ENCODE measurements around the gene IL11RA. TPM values are rescaled to one million over a fixed set of nuclear protein-coding genes. Genes with fewer than 3 reads are reported as not detected.
A peak's percentile ranks its signal among the peaks of the same experiment; 100 is the strongest.
"Not testable (repeated sequence)": the region's sequence is repeated elsewhere in the genome, so short reads cannot be mapped to it uniquely, and the experiment has no call there.

The IL11RA gene
- total RNA-seq, 1 donor from 2014 or later = 61.4 TPM

DNA sequence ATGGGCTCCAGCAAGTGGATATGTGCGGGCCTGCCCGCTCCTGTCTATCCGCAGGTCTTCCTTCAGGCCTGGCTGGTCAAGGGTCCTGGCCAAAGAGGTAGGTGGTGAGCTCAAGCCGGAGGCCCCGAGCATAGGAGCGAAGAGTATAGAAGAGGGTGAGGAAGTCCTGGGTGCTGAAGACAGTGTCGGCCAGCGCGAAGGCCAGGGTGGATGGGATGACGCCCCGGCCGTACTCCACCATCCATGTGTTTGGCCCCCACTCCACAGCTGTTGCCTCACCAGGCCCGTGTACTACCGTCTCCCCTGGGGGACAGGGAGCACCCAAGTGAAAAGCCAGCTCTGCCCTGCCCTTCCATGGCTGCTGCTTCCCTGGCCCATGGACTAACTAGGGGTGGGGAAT is 16.4 kb upstream of the IL11RA start:
- no peak for DNase-seq (ENCODE audit: low spot score)
- no peaks in the 10 kb centered on the region for H3K9me3 Mint-ChIP-seq (ENCODE audit: unreplicated experiment)
- no peak overlapping the region for H3K27ac Mint-ChIP-seq (ENCODE audit: unreplicated experiment)
- no peak for TF ChIP-seq CTCF (IDR thresholded peaks at IDR 0.05; ENCODE audit: unreplicated experiment)
- H3K27me3 Mint-ChIP-seq (ENCODE audit: unreplicated experiment) = peaks cover 15% of the 10 kb centered on the region
- peaks cover 11% of the 10 kb centered on the region for H3K4me1 Mint-ChIP-seq (ENCODE audit: unreplicated experiment)
- no peak overlapping the region for H3K4me3 Mint-ChIP-seq (ENCODE audit: unreplicated experiment)
- H3K36me3 Mint-ChIP-seq (ENCODE audit: low read depth, unreplicated experiment) = peaks cover 6% of the 10 kb centered on the region

DNA sequence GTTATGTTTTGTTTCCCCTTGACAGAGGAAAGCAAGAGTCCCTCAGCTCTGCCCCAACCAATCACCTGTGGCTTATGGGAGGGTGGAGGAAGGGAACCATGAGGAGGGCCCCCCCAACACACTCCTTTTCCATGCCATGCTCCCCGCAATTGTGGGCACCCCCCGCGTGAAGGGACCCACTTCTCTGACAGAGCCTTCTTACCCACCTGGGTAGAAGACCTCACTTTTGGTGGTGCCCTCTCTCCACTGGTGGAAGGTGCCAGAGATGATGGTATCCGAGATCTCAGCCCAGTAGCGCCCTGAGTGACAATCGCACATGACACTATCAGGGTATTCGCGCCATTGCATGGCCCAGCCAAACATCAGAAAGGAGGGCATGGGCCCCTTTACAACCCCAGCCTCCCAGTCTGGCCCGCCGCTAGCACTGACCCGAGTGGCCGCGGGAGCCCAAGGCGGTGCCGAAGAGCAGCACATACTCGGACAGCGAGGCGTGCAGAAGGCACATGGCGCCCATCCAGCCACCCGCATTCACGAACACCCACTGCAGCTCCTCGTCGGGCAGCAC is 15.1 kb upstream of the IL11RA start:
- peaks cover 11% of the 10 kb centered on the region for H3K4me1 Mint-ChIP-seq (ENCODE audit: unreplicated experiment)
- peaks cover 9% of the 10 kb centered on the region for H3K27me3 Mint-ChIP-seq (ENCODE audit: unreplicated experiment)
- TF ChIP-seq CTCF (IDR thresholded peaks at IDR 0.05; ENCODE audit: unreplicated experiment) = no peak
- H3K27ac Mint-ChIP-seq (ENCODE audit: unreplicated experiment) = no peak overlapping the region
- H3K9me3 Mint-ChIP-seq (ENCODE audit: unreplicated experiment) = no peaks in the 10 kb centered on the region
- H3K4me3 Mint-ChIP-seq (ENCODE audit: unreplicated experiment) = peak overlapping the region; percentile 85
- H3K36me3 Mint-ChIP-seq (ENCODE audit: low read depth, unreplicated experiment) = peaks cover 6% of the 10 kb centered on the region
- DNase-seq (ENCODE audit: low spot score) = no peak

GRCh38 chr9:34637356-34638137 is 14.4 kb upstream of the IL11RA start, which contains the start of gene SIGMAR1:
Gene SIGMAR1 (minus strand): TSS chr9:34637787. CDS start chr9:34637697, 90 bp downstream.
- Mint-ChIP-seq H3K27me3 (ENCODE audit: unreplicated experiment) (peaks cover 9% of the 10 kb centered on the region), H3K4me3 (ENCODE audit: unreplicated experiment) (peak within 1 kb of the TSS; percentile 85), H3K4me1 (ENCODE audit: unreplicated experiment) (peaks cover 11% of the 10 kb centered on the region), H3K27ac (ENCODE audit: unreplicated experiment) (no peak within 1 kb of the TSS), H3K9me3 (ENCODE audit: unreplicated experiment) (no peaks in the 10 kb centered on the region), H3K36me3 (ENCODE audit: low read depth, unreplicated experiment) (peaks cover 6% of the 10 kb centered on the region)
- TF ChIP-seq CTCF (IDR thresholded peaks at IDR 0.05; ENCODE audit: unreplicated experiment) = no peak
- peak; percentile 89 for DNase-seq (ENCODE audit: low spot score)

DNA sequence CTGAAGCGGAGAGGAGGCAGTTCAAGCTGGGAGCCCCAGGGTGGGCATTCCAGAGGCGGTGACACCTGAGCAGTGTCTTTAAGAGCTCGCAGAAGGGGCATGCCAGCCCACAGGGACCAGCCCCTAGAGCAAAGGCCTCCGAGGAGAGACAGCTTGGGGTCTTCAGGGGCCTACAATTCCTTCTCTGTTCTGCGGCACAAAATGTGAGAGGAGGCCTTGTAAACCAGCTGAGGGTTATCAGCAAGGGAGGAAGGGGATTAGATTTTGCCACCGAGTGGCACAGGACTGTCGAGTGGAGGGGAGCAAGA is 13.9 kb upstream of the IL11RA start:
- Mint-ChIP-seq H3K27me3 (ENCODE audit: unreplicated experiment) (peaks cover 7% of the 10 kb centered on the region), H3K36me3 (ENCODE audit: low read depth, unreplicated experiment) (peaks cover 6% of the 10 kb centered on the region), H3K4me3 (ENCODE audit: unreplicated experiment) (peak overlapping the region; percentile 31), H3K4me1 (ENCODE audit: unreplicated experiment) (peaks cover 11% of the 10 kb centered on the region), H3K27ac (ENCODE audit: unreplicated experiment) (no peak overlapping the region), H3K9me3 (ENCODE audit: unreplicated experiment) (no peaks in the 10 kb centered on the region)
- DNase-seq (ENCODE audit: low spot score) = no peak
- TF ChIP-seq CTCF (IDR thresholded peaks at IDR 0.05; ENCODE audit: unreplicated experiment) = no peak

DNA sequence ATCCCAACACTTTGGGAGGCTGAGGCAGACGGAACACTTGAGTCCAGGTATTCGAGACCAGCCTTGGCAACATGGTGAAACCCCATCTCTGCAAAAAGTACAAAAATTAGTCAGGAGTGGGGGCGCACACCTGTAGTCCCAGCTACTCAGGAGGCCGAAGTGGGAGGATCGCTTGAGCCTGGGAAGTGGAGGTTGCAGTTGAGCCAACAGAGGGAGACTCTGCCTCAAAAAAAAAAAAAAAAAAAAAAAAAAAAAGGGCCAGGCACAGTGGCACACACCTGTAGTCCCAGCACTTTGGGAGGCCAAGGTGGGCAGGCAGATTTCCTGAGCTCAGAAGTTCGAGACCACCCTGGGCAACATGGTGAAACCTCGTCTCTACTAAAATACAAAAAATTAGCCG is 12.7 kb upstream of the IL11RA start:
- H3K27ac Mint-ChIP-seq (ENCODE audit: unreplicated experiment); DNase-seq (ENCODE audit: low spot score); H3K9me3 Mint-ChIP-seq (ENCODE audit: unreplicated experiment); H3K36me3 Mint-ChIP-seq (ENCODE audit: low read depth, unreplicated experiment); H3K4me3 Mint-ChIP-seq (ENCODE audit: unreplicated experiment); H3K27me3 Mint-ChIP-seq (ENCODE audit: unreplicated experiment): not testable (repeated sequence)
- H3K4me1 Mint-ChIP-seq (ENCODE audit: unreplicated experiment) = peaks cover 11% of the 10 kb centered on the region
